ENCODE results near the gene ATG5.

DNA sequence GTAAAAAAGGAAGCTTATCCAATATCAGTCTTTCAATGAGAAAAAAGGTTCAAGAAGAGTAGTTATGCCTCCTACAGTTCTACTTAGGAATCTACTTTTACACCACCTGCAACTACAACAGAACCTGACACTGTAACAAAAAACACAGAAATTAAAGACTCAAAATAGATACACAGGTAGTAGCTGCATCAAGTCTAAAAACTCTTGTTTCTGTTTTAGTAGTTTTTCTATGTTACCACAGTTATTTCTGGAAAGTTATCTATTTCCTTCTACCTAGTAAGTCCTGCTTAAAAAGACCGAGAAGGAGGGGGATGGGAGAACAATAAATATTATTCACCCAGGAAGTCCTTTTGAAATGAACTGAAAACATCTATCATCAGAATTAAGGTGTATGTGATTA lies 52.5 kb downstream of the ATG5 start:
- TF ChIP-seq, protein P1, sequence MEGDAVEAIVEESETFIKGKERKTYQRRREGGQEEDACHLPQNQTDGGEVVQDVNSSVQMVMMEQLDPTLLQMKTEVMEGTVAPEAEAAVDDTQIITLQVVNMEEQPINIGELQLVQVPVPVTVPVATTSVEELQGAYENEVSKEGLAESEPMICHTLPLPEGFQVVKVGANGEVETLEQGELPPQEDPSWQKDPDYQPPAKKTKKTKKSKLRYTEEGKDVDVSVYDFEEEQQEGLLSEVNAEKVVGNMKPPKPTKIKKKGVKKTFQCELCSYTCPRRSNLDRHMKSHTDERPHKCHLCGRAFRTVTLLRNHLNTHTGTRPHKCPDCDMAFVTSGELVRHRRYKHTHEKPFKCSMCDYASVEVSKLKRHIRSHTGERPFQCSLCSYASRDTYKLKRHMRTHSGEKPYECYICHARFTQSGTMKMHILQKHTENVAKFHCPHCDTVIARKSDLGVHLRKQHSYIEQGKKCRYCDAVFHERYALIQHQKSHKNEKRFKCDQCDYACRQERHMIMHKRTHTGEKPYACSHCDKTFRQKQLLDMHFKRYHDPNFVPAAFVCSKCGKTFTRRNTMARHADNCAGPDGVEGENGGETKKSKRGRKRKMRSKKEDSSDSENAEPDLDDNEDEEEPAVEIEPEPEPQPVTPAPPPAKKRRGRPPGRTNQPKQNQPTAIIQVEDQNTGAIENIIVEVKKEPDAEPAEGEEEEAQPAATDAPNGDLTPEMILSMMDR (IDR thresholded peaks at IDR 0.05; ENCODE audit: insufficient read depth, low read length, poor library complexity, severe bottlenecking) = no peak
- TF ChIP-seq EZH2phosphoT487 (conservative IDR thresholded peaks at IDR 0.05; ENCODE audit: low read length) = no peak

Measured in SU-DHL-6 (cell line).